GM23248 (cell line): Measurements from ENCODE around the gene HOXC13.

ENCODE experiments used
- EZH2 ChIP-seq: fragments of 200-600 bp; sonication (generic); IDR thresholded peaks from 2 replicates; pipeline ENCODE4 v1.6.1; 2018; ENCODE audit warnings: antibody characterized with exemption, mild to moderate bottlenecking; ENCODE audit not compliant: insufficient read depth, poor library complexity, severe bottlenecking
- EZH2phosphoT487 ChIP-seq: fragments of 200-600 bp; sonication (generic); IDR thresholded peaks from 2 replicates; pipeline ENCODE4 v1.6.1; 2018; ENCODE audit warnings: antibody characterized with exemption, moderate library complexity, mild to moderate bottlenecking, low read depth; ENCODE audit not compliant: insufficient read depth

DNA sequence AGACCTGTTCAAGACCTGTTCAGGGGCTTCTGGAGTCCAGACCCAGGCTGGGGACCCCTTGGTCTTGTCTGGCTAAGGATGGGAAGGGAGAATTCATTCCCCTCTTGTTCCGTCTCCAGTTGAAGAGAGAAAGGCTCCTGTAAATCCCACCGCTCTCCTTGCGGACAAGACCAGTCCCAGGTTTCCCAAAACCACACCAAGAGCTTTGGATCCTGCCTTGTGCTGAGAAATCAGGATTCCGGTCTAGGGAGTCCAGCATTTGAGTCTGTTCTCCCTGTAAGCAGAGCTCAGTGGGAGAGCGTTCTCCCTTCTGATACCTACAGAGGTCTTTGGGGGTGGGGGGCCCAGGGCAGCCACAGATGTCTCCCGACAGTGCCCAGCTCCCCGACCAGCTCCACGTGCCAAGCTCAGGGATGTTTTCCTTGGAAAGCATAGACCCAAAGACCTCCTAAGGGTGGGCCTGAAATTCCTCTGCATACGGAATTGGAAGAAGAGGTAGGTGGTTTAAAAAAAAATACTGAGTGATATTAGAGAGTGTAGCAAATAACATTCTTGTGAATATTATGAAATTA, 1.9 kb downstream of the HOXC13 start:
- TF ChIP-seq EZH2phosphoT487, result no peak
- peak; percentile 5 for TF ChIP-seq EZH2
